Stimulated activated CD8-positive, alpha-beta memory T cell treated with anti-CD3 and anti-CD28 coated beads, Interleukin-15, amount 100 ng/mL, for 24 hours (primary cell): ENCODE measurements around the gene FTO.
"Not testable (repeated sequence)": the region's sequence is repeated elsewhere in the genome, so short reads cannot be mapped to it uniquely, and the experiment has no call there.

ENCODE experiments used
- DNase-seq: peaks from one replicate; pipeline ENCODE4 v3.0.0-alpha.2; 2020; ENCODE audit warnings: low read depth

The FTO gene

DNA sequence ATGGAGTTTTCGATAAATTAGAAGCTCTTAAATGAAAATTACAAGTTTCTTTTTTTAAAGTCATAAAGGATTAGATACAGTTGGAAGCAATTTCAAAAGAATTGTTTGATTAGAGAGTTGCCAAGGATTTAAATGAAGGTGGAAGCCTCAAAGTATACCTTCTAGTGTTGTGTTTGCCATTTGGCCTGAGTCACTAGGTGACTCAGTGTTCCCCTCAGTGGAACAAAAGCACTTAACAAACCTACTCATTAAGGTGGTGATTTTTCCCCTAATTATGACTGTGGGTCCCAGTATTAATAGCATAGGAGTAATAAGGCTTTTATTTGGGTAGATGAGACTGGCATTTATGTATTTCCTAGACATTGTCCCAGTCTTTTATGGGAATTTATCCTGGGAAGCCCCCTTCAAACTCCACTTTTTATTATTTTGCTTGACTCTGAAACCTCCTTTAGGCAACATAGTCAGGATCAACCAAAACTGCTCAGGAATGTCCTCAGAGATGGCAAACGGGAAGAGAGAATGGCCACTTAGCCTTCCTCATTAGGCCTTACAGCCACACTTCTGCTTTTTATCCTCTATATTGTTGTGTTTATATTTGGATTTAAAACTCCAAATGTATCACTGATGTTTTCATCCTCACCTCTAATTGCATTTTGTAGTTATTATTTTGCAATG lies 161.0 kb downstream of the FTO start:
- DNase-seq = no peak

DNA sequence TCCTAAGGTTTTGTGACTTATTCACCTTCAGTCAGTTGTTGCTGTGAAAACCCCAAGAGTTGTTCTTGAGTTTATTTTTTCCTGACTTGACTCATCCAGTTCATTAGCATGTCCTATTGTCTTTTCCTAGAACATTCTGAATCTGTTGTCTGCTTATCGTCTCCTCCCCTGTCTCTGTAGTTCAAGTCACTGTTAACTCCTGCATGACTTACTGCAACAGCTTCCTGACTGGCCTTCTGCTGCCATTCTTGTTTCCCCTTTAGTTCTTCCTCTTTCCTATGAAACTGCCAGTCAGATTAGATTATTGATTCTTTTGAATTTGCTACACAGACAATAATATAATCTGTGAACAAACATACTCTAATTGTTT lies 161.5 kb downstream of the FTO start:
- DNase-seq = no peak

DNA sequence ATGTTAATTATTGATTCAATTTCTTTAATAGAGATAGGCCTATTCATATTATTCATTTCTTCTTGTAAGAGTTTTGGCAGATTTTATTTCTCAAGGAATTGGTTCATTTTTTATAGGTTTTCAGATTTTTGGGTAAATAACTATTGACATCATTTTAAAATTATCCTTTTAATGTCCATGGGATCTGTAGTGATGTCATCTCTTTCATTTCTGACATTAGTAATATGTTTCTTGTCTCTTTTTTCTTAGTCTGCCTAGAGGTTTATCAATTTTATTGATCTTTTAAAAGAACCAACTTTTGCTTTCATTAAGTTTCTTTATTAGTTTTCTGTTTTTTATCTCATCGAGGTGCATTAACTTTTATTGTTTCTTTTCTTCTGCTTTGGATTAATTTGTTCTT lies 162.6 kb downstream of the FTO start:
- DNase-seq = no peak

DNA sequence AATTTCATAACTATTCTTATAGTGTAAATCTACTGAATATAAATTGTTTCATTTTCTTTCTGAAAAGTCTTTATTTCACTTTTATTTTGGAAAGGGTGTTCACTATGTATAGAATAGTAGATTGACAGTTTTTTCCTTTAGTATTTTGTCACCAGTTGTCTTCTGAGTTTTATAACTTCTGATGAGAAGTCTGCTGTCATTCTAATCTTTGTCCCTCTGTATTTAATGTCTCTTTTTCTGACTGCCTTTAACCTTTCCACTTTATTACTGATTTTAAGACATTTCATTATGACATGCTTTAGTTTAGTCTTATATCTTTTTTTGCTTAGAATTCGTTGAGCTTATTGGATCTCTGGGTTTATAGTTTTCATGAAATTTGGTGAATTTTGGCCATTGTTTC lies 166.9 kb downstream of the FTO start:
- no peak for DNase-seq

DNA sequence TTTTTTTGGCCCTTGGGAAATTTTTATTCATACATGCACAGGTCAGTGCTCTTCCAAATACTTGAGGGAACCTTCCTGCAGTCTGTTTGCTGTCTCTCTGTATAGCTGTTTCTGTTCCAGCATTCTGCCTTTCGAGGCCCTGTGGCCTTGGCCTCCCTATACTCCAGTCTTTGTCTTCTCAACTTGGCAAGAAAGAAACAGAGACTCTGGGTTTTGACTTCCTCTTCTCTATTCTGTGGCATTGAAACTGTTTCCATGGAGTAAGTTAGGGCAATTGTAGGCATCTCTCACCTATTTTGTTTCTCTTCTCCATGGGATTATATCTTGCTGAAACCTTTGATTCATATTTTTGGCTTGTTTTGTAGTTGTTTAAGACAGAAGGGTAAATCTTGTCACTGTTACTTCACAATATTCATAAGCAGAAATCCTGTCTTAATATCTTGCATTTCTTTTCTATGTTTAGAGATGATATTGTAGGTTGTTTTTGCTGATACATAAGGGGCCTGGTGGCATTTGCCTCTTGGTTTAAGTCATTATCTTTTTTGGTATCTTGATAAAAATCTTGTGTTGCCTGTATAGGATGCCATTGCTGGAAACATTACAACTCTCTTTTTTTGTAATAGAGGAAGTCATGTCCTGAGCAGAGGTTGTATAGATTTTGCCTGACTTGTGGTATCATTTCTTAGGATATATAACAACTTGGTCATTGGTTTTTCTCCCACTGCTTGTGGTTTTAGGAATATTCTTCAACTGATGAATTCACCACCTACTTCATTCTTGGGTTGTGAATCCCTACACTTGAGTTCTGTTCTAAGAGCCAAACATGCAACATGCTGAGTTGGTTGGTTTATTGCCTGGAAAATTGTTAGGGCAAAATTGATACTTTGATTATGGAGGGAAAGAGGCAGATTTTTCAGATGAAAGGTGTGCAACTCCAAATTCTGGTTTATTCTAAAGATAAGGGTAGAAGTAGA lies 168.6 kb downstream of the FTO start:
- DNase-seq = no peak

DNA sequence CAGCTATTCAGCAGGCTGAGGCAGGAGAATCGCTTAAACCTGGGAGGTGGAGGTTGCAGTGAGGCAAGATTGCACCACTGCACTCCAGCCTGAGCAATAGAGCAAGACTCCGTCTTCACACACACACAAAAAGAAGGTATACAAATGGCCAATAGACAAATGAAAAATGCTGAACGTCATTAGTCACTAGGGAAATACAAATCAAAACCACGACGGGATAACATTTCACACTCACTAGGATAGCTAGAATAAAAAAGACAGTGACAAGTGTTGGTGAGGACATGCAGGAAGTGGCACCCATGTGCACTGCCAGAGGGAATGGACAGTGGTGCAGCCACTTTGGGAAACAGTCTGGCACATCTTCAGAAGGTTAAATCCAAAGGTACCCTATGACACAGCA lies 172.9 kb downstream of the FTO start:
- DNase-seq = no peak

DNA sequence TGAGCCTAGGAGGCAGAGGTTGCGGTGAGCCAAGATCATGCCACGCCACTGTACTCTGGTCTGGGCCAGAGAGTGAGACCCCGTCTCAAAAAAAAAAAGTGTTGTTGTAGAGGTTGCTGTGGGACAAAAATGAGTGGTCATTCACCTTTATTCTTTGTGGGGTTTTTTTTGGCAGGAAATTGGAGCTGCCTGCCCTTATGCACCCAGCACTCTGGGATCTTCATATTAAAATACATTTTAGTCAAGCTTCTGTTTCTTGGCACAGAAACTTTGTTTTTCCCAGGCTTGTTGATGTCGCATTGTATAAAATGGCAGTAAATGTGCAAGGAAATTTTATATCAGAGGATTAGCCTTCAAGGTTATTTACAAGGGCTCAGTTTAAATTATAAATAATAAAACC lies 174.3 kb downstream of the FTO start:
- no peak for DNase-seq

DNA sequence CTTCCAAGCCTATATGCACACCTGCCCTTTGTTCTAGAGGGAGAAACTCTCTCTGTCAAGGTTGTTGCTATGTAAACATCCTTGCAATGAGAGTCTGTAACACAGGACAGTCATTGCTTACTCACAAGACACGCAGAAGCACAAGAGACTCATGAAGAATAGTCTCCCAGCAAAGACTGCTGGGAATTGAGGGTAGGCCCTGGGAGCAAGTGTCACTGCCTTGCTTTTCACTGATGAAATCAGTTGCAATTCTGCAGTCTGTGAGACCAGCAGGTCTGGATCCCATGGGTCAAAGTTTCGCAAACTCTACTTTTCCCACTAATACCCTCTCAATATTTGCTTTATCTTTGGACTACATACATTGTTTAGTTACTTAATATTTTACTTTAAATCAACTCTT lies 177.4 kb downstream of the FTO start:
- DNase-seq = no peak

DNA sequence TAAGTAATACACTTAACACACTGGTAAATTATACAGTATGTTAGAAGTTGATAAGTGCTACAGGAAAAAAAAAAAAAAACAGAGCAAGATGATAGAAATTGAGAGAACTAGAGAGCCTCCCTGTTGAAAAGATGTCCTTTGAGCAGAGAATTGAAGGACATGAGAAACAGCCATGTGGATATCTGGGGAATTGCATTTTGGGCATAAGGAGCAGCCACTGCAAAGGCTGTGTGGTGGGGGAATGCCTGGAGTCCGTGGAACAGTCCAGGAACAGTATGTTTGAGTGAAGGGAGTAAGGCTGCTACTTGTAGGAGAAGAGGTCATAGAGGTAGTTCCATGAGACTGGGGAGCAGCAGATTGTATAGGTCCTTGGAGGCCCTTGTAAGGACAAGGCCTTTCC lies 178.4 kb downstream of the FTO start:
- DNase-seq = no peak

DNA sequence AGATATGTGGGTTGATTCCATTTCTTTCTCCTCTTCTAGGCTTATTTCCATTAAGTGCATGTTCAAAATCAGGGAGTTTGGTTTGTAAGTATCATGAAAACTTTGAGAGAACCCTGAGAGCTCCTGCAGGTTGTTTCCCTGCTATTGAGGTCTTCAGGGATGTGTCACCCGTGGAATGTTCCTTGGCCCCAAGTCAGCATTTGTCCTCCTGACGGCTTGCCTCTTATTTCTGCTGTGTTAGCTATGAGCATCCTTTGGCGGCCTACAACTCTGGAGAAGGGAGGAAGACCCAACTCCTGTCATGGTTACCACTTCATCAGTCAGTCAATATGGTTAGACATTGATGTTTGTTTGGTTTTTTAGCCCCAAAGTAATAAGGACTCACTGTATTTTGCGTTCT lies 180.8 kb downstream of the FTO start:
- DNase-seq = no peak

DNA sequence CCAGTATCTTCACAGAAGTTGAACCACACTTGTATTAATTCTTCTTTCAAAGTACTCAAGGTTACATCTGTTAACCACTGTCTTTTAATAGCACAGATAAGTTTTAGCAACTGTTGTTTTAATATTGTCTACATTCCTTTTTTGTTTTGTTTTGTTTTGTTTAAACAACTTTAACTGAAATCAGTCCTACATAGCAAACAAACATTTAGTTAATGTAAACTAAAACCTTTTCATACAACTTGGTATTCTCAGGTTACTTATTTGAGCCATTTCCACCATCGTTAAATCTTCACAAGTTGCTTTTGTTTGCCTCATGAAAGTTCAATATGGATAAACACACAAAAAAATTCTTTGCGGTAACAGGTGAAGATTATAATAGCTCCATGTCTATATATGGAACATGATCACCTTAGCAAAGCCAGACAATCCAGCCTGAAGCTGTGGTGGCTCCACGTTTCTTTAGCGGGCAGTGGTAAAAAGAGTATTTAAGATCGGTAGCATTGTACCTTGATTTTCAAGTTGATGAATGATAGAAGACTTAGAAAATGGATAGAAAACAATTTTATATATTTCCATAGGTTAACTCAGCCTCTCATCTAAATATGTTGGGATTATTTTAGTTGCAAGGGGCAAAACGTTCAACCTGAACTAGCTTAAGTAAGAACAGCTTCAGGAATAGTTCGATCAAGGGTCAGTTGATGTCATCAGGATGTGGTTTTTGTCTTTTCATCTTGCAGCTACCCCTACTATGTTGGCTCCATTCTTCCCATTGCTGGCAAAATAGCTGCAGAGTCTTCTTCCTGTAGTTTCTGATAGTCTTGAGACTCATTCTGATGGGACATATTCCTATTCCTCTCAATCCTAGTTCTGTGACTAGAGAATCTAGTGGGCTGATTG lies 182.8 kb downstream of the FTO start:
- no peak for DNase-seq

DNA sequence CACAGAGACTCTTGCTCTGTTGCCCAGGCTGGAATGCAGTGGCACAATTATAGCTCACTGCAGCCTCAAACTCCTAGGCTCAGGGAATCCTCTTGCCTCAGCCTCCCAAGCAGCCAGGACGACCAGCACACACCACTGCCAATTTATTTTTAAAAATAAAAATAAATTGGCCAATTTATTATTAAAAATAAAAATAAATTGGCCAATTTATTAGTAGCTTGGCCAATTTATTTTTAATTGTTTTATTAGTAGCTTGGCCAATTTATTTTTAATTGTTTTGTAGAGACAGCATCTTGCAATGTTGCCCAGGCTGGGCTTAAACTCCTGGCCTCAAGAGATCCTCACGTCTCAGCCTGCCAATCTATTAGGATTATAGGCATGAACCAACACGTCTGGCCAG lies 184.3 kb downstream of the FTO start:
- no peak for DNase-seq

DNA sequence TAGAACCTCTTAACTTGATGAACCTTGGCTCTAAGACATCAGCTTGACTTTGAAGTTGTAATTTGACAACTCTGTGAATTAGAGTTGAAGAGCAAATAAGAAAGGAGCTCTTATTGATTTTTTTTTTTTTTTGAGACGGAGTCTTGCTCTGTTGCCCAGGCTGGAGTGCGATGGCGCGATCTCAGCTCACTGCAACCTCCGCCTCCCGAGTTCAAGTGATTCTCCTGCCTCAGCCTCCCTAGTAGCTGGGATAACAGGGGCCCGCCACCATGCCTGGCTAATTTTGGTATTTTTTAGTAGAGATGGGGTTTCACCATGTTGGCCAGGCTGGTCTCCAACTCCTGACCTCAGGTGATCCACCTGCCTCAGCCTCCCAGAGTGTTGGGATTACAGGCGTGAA lies 186.9 kb downstream of the FTO start:
- DNase-seq = not testable (repeated sequence)

DNA sequence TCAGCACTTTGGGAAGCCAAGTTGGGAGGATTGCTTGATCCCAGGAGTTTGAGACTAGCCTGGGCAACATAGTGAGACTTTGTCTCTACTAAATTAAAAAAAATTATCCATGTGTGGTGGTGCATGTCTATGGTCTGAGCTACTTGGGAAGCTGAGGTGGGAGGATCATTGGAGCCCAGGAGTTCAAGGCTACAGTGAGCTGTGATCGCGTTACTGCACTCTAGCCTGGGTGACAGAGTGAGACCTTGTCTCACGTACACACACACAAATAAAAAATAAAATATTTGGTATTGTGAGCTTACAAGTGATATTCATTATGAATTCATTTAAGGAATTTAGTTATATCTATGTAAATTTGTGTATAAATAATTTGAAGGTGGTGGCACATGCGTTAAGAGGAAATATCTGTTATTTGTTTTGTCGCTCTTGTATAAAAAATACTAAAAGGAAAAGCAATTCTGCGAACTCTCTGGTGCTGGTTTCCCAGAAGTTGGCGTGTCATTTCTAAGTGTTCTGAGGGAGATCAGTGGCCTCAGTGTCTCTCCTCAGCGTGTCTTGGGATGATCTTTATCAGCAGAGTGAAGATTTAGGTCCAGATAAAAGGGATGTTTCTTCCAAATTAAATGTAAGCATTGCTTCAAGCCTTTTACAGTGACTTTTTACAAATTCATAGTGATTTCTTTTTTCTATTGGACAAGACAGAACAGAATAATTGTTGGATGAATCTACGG lies 187.6 kb downstream of the FTO start:
- DNase-seq = no peak

DNA sequence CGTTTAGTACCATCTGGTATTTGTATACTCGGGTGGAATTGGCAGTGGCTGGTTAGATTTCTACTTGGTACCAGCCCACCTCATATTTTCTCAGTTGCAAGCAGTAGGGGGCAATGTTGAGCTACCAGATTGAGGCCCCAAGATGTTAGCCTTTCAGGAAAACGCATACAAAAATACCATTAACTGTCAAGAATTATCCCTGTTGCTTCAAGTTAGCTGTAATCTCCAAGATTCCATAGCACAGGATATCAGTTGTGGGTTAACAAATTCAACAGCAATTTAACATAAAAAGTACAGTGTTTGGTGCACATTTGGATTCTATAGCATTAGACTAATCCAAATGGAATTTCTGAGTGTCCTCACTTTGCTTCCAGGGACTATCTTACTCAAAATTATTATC lies 188.2 kb downstream of the FTO start:
- DNase-seq = no peak

DNA sequence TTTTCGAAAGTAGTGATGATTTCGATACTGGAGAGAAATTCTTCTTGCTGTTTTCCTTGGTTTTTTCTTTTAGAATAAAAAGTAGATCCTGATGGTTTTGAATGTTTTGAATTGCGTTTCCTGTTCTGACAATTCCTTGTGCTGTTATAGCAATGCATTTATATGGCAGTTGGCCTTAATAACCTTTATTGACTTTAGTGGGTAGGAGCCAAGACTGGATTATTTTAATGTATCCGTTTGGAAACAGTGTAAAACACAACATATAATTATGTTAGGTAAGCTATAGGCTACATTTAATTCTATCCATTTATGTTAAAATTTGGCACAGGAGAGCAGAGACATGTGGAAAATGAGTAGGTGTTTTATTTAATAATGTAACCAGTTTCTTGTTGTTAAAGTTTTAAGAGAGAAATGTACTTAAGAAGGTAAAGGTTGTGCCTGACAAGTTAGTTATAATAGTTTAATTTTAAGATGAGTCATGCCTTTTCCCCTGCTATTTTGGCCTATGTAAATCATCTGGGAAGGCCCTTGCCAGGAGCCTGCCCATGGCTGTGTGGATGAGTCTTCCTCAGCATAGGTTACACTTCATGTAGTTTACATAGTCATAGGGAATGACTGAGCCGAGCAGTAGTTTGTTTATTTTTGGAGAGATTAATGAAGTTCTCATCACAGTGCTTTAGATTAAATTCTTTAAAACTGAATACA lies 189.9 kb downstream of the FTO start:
- no peak for DNase-seq

DNA sequence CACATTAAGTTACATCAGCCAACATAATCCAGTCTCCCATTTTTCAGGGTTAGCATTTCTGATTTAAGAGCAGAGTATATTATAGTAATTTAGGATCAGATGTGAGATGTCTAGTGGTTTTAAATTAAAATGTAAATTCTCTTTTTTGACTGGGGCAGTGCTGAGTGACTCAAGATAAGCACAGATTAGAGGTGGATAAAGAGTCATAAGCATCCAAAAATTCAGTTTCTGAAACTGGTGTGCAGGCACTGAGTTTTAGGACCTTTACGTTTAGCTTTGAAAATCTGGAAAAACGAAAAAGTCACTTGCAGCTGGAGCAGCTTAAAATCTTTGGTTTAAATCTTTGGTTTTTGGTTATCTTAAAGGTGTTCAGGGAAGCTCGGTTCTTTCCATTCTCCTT lies 190.7 kb downstream of the FTO start:
- DNase-seq = no peak

DNA sequence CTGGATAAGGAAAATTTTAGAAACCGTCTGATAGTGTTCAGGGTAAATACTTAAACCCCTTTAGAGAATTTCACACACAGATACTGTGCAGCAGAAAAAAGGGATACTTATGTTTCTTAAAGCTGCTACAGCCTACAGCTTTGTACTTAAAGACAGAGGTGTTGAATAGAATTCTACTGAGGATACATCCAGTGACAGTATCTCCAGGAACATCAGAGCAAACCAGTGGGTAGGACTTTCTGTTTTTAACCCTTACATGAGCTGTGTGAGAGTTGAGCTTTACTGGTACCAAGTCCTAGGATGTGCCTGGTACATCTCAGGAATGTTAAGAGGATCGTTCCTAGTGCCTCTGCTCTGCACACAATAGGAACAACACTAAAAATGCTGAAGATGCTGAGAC lies 191.5 kb downstream of the FTO start:
- DNase-seq = no peak

DNA sequence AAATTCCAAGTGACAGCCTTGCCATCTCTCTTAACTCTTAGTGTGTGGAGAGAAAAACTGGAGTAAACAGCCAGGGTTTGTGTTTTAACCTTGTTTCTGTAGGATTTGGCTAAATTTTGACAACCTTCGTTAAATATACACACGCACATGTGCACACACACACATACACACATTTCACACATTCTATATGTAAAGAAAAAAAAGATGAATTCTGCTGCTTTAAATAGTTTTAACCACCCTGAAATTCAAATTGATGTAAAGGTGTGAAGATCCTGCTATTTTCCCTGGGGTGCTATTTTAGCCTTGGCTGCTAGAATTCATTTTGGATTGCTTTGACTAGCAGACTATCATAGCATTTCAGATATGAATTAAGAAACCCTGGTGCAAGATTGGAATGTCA lies 191.9 kb downstream of the FTO start:
- DNase-seq = no peak

DNA sequence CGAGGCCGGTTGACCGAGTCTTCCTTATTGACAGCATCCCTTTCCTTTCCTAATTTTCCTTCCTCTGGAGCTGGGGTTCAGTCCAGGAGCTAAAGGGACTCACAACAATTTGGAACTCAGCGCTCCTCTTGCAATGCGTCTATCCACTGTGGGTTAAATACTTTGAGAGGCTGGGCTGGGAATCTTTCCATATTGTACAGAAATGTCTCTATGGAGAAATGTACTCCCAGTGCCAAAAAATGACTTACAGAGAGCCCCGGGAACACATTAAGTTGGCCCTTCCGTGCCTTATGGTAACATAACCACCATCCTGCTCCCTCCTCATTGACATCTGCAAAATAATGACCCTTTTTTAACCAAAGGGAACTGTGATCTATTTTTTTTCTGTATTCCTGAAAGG lies 192.8 kb downstream of the FTO start:
- DNase-seq = no peak

DNA sequence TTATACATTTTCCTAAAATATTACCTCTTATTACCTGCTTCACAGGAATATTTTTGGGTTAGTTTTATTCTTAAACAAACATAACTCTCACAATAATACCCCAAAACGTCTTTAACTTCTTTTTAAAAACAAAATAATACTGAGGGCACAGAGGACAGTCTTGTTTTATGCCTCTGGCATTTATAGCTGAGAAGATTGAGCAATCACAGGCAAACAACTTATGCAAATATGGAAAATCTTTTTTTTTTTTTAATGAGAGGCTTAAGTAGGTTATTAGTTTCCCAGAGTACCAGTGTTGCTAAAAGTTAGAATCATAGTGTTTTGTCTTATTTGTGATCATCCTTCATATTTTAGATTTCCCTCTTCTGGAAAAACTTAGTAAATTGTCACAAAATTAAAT lies 195.0 kb downstream of the FTO start:
- no peak for DNase-seq
